Measurements from ENCODE around the gene NTM.

NTM gene

DNA sequence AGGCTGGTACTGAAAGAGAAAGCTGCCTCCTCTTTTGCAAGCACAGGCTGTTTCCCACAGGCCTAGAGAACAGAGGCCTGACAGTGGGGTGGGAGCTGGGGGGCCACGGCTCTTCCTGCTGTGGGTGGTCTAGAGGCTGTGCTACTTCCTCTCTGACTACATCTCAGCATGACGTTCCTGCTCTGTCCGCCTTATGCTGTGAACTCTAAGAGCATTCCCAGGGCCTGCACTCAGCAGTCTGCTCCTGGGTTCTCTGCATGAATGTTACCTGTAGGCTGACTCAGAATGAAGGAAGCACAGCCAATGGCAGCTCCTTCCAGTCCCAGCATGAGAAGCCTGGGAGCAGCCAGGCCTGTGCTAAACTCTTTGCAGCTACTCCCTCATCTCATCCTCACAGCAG, 534.3 kb downstream of the NTM start:
- no peaks in the 10 kb centered on the region for H3K36me3 ChIP-seq
- no peak for DNase-seq
- H3K4me3 ChIP-seq (ENCODE audit: low read depth, low read length) = no peak overlapping the region
- no peaks in the 10 kb centered on the region for H3K9me3 ChIP-seq
- H3K4me1 ChIP-seq = no peaks in the 10 kb centered on the region
- no peaks in the 10 kb centered on the region for H3K27me3 ChIP-seq
- TF ChIP-seq, protein P1, sequence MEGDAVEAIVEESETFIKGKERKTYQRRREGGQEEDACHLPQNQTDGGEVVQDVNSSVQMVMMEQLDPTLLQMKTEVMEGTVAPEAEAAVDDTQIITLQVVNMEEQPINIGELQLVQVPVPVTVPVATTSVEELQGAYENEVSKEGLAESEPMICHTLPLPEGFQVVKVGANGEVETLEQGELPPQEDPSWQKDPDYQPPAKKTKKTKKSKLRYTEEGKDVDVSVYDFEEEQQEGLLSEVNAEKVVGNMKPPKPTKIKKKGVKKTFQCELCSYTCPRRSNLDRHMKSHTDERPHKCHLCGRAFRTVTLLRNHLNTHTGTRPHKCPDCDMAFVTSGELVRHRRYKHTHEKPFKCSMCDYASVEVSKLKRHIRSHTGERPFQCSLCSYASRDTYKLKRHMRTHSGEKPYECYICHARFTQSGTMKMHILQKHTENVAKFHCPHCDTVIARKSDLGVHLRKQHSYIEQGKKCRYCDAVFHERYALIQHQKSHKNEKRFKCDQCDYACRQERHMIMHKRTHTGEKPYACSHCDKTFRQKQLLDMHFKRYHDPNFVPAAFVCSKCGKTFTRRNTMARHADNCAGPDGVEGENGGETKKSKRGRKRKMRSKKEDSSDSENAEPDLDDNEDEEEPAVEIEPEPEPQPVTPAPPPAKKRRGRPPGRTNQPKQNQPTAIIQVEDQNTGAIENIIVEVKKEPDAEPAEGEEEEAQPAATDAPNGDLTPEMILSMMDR (IDR thresholded peaks at IDR 0.05; ENCODE audit: low read depth, low read length) = no peak

DNA sequence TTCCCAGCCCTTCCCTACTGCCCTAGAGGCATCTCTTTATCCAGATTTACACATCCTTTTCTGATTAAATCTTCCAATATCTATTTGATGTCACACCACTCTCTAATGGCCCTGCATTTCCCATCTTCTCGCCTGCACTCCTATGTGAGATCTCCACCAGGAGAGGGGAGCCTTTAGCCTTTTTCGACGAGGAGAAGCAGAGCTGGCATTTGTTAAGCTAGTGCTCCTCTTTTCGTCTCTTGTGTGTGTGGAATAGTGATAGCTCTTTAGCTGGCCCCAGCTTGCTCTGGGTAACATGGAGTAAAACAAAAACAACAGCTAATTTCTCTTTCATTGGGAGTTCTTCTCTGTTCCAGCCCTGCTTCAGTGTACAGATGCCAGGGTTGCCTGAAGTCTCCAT, 536.5 kb downstream of the NTM start:
- TF ChIP-seq, protein P1 (IDR thresholded peaks at IDR 0.05; ENCODE audit: low read depth, low read length) = no peak
- peaks cover 6% of the 10 kb centered on the region for H3K27me3 ChIP-seq
- no peaks in the 10 kb centered on the region for H3K36me3 ChIP-seq
- H3K4me3 ChIP-seq (ENCODE audit: low read depth, low read length) = no peak overlapping the region
- H3K9me3 ChIP-seq = no peaks in the 10 kb centered on the region
- H3K4me1 ChIP-seq = no peaks in the 10 kb centered on the region
- no peak for DNase-seq

DNA sequence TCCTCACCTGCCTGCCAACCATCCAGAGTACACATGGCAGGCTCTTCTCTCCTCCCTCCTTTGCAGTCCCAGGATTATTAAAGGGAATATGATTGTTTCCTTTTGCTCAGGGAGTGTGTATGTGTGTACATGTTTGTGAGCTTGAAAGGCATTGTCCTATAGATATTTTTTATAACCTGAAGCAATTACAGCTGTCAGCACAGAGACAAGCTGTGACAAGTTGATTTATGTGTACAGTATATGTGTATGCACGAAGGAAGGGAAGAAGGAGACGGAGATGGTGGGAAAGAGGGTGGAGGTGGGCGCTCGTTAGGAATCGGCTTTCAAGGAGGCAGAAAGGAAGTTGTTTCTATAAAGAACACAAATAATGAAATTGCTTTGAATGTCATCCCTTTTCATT, 537.0 kb downstream of the NTM start:
- Histone ChIP-seq H3K4me1 (no peaks in the 10 kb centered on the region), H3K9me3 (no peaks in the 10 kb centered on the region), H3K27me3 (peaks cover 6% of the 10 kb centered on the region), H3K4me3 (ENCODE audit: low read depth, low read length) (no peak overlapping the region), H3K36me3 (no peaks in the 10 kb centered on the region)
- TF ChIP-seq, protein P1 (IDR thresholded peaks at IDR 0.05; ENCODE audit: low read depth, low read length) = no peak
- no peak for DNase-seq

DNA sequence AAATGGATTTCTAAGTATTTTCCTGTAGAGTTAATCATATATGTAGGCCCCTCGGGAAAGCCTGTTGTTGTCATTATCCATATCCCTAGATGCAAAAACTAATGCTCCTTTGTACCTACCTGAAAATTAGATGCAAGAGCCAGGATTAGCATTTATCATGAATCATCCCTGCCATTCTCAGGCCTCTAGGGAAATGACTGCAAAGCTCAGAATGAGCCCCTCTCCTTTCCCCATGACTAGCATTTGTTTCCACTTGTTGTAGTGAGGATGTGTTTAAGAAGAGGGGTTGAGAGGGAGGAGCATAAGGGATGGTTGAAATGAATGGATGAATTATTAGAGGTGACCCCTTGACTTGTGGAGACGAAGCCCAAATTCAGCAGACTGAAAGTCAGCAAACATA, 537.9 kb downstream of the NTM start:
- H3K4me3 ChIP-seq (ENCODE audit: low read depth, low read length) = no peak overlapping the region
- TF ChIP-seq, protein P1 (IDR thresholded peaks at IDR 0.05; ENCODE audit: low read depth, low read length) = no peak
- DNase-seq = no peak

DNA sequence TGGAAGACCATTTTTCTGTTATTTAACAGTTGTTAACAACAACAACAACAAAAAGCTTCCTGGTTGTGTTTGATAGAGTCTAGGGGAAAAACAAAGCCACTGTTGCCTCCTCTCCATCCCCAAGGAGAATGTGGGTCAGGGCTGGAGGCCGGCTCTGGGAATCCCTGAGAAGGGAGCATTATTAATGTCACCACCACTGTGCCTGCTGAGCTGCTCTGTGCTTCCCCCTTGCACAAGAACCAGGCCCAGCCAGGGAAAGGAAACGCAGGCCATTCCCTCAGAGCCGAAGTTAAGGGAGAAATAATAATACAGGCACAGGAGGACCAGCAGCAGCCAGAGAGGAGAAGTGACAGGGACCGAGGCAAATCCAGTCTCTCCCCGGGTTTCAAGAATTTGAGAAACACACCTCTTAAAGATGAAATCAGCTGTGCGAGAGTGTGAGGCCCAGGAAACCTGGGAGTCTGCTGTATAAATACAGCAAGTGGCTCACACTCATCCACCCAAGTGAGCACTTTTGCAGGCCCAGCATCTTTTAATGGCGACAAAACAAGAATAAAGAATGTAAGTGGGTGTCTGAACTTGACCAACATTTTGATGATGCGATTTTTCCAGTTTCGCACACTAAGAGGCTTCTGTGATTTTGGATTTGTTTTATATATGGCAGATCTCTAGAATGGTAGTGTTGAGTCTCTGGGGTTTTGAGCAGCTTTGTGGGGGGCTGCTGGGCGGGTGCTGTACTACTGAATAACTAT, 539.2 kb downstream of the NTM start:
- Histone ChIP-seq H3K36me3 (no peaks in the 10 kb centered on the region), H3K4me3 (ENCODE audit: low read depth, low read length) (no peak overlapping the region), H3K27me3 (peaks cover 6% of the 10 kb centered on the region), H3K9me3 (no peaks in the 10 kb centered on the region), H3K4me1 (no peaks in the 10 kb centered on the region)
- TF ChIP-seq, protein P1 (IDR thresholded peaks at IDR 0.05; ENCODE audit: low read depth, low read length) = no peak
- DNase-seq = no peak

More for the DNA sequence above, 537.9 kb downstream of the NTM start:
- Histone ChIP-seq H3K9me3 (no peaks in the 10 kb centered on the region), H3K4me1 (no peaks in the 10 kb centered on the region), H3K36me3 (no peaks in the 10 kb centered on the region), H3K27me3 (peaks cover 6% of the 10 kb centered on the region)

DNA sequence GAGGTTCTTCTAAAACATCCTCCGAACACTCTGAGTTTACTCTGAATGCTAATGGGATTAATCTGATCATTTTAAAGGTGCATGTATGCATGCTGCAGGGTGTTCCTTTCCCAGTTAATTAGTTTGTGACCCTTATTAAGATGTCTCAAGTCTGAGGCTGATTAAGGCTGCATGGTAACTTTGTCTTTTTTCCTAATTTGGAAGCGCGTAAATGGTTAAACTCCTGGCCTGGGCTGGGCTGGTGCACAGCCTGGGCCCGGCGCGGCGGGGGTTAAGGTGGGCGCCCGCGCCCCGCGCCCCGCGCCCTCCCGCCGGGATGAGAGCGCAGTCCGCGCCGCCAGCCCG, 539.7 kb downstream of the NTM start:
- TF ChIP-seq, protein P1 (IDR thresholded peaks at IDR 0.05; ENCODE audit: low read depth, low read length) = no peak
- no peaks in the 10 kb centered on the region for H3K9me3 ChIP-seq

More for the DNA sequence above, 539.7 kb downstream of the NTM start:
- H3K36me3 ChIP-seq = no peaks in the 10 kb centered on the region
- DNase-seq = no peak
- H3K4me1 ChIP-seq = no peaks in the 10 kb centered on the region
- H3K4me3 ChIP-seq (ENCODE audit: low read depth, low read length) = no peak overlapping the region
- peaks cover 6% of the 10 kb centered on the region for H3K27me3 ChIP-seq

Data from BE2C (cell line).